HEK293T (cell line): Measurements from ENCODE around the gene TRMT1L.

Experiments used
- BHLHE40 ChIP-seq: fragments of 450-650 bp; IDR thresholded peaks from 2 replicates; pipeline ENCODE4 v1.6.1; 2016; ENCODE audit warnings: mild to moderate bottlenecking, moderate library complexity, borderline replicate concordance
- TARDBP ChIP-seq: fragments of 450-650 bp; IDR thresholded peaks from 2 replicates; pipeline ENCODE4 v1.6.1; 2016

- no peak for TF ChIP-seq TARDBP
- TF ChIP-seq BHLHE40 = no peak
These were observed 83.0 kb downstream of the TRMT1L start for GRCh38 chr1:185073725-185074124.
